AG04450 (cell line): ENCODE measurements around the gene ZFYVE19. TPM values are rescaled to one million over a fixed set of nuclear protein-coding genes. Genes with fewer than 3 reads are reported as not detected.

ENCODE experiments used
- CTCF ChIA-PET: fragments of 300-600, 350-600 bp; formaldehyde crosslinking; extraction: SDS; loops from one replicate; lab custom pipeline; 2022; ENCODE audit warnings: antibody characterized with exemption, inconsistent platforms; lab: Charles Lee
- POLR2A ChIA-PET: fragments of 350-600 bp; formaldehyde crosslinking; extraction: SDS; loops from one replicate; lab custom pipeline; 2021; ENCODE audit warnings: antibody characterized with exemption, inconsistent platforms; lab: Yijun Ruan, JAX
- DNase-seq: peaks from one replicate; pipeline ENCODE4 v3.0.0-alpha.2; 2011; ENCODE audit warnings: low read depth, low spot score
- H3K27ac ChIP-seq: one replicate; pipeline ENCODE4 v1.5.1; 2012; ENCODE audit warnings: low read depth, low read length, control low read depth
- H3K27me3 ChIP-seq: one replicate; pipeline ENCODE4 v1.6.0; 2012; ENCODE audit warnings: low read length; ENCODE audit not compliant: control insufficient read depth, insufficient read depth
- H3K4me3 ChIP-seq: 2 replicates; pipeline ENCODE4 v1.5.1; 2011; ENCODE audit warnings: mild to moderate bottlenecking, low read depth, low read length, control low read depth
- H3K9me3 ChIP-seq: 2 replicates; pipeline ENCODE4 v1.5.1; 2012; ENCODE audit warnings: low read length; ENCODE audit not compliant: control insufficient read depth, insufficient read depth
- CTCF ChIP-seq: IDR thresholded peaks from 2 replicates; pipeline ENCODE4 v1.5.1; 2011; ENCODE audit warnings: low read depth, low read length, control low read depth, inconsistent platforms
- polyA plus RNA-seq: library from polyadenylated mRNA; depleted of rRNA; stranded (reverse); fragments of >200 nt; gene quantifications from 2 replicates; pipeline ENCODE4 v1.2.3, GENCODE V29; 2011

ZFYVE19 gene
- polyA plus RNA-seq, 1 experiment, result 15.6 TPM

GRCh38 chr15:40787991-40788390, 18.9 kb upstream of the ZFYVE19 start:
- no peak for TF ChIP-seq CTCF
- Histone ChIP-seq H3K27me3 (no peaks in the 10 kb centered on the region), H3K4me3 (no peak overlapping the region), H3K9me3 (no peaks in the 10 kb centered on the region), H3K27ac (no peak overlapping the region)
- no peak for DNase-seq
- POLR2A ChIA-PET, result no interaction called here
- CTCF ChIA-PET, result no interaction called here

DNA sequence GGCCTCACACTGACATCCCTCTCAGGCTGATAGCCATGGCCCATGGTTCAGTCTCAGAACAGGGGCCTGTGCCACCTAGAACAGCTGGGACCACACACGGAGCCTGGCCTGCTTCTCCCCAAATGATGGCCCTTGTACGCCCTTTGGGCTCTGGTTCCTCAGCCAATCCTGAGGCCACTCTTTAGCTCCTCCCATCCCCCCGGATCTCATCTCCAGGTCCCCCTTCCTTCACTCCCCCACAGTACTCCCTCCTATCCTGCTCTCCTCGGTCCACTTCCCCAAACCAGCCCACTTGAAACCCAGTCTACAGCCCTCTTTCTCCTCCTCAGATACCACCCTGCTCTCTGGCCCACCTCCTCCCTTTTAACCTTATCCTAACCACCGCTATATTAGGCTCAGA, 17.8 kb upstream of the ZFYVE19 start:
- ChIA-PET CTCF (interaction anchor here (0.7 kb wide), 1 partner anchor 68 kb away, joined by 3 read pairs; no protein-coding TSS in a partner anchor), POLR2A (no interaction called here)
- H3K27ac ChIP-seq, result no peak overlapping the region
- no peaks in the 10 kb centered on the region for H3K9me3 ChIP-seq
- DNase-seq, result no peak
- H3K4me3 ChIP-seq, result no peak overlapping the region
- TF ChIP-seq CTCF, result no peak
- H3K27me3 ChIP-seq, result no peaks in the 10 kb centered on the region

DNA sequence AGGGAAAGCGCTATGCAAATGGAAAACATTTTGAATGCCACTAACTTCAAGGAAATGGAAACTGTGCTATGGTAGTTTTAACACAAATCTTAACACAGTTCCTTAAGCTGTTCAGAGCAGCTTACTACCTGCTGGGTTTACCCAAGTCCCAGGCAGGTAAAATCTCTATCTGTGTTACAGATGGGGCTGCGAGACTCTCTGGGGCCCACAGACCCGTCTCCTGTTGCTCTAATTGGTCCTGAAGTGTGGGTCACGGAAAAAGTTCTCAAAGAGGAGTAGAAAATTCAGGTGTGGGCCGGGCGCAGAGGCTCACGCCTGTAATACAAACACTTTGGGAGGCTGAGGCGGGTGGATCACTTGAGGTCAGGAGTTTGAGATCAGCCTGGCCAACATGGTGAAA, 16.9 kb upstream of the ZFYVE19 start:
- no peak for DNase-seq
- Histone ChIP-seq H3K27ac (no peak overlapping the region), H3K9me3 (no peaks in the 10 kb centered on the region), H3K4me3 (no peak overlapping the region), H3K27me3 (no peaks in the 10 kb centered on the region)
- no peak for TF ChIP-seq CTCF
- POLR2A ChIA-PET, result no interaction called here
- CTCF ChIA-PET, result no interaction called here

- no peak for TF ChIP-seq CTCF
- POLR2A ChIA-PET, result no interaction called here
- no peak for DNase-seq
Observed at GRCh38 chr15:40790718-40791117, 16.2 kb upstream of the ZFYVE19 start.

GRCh38 chr15:40792394-40792793, 14.5 kb upstream of the ZFYVE19 start:
- TF ChIP-seq CTCF, result no peak
- CTCF ChIA-PET, result interaction anchor here (0.5 to 2.2 kb wide), 7 partner anchors 9 to 471 kb away, joined by 3 to 5 read pairs (median 4); partner anchors contain the start of gene RHOV
- POLR2A ChIA-PET, result no interaction called here
- DNase-seq, result no peak
- Histone ChIP-seq H3K27ac (no peak overlapping the region), H3K4me3 (no peak overlapping the region), H3K9me3 (no peaks in the 10 kb centered on the region), H3K27me3 (no peaks in the 10 kb centered on the region)

More at GRCh38 chr15:40790718-40791117, 16.2 kb upstream of the ZFYVE19 start:
- H3K9me3 ChIP-seq, result no peaks in the 10 kb centered on the region
- no peaks in the 10 kb centered on the region for H3K27me3 ChIP-seq
- H3K4me3 ChIP-seq, result no peak overlapping the region
- CTCF ChIA-PET, result interaction anchor here (0.6 to 1.0 kb wide), 3 partner anchors 69 to 134 kb away, joined by 3 to 4 read pairs (median 3); no protein-coding TSS in a partner anchor
- no peak overlapping the region for H3K27ac ChIP-seq
